Skeletal muscle tissue (tissue), 4 donors: ENCODE data around the gene ADSS2. TPM values are rescaled to one million over a fixed set of nuclear protein-coding genes. Genes with fewer than 3 reads are reported as not detected.
"Not testable (repeated sequence)": the region's sequence is repeated elsewhere in the genome, so short reads cannot be mapped to it uniquely, and the experiment has no call there.

Experiments used
- H3K27ac ChIP-seq: one replicate; pipeline ENCODE4 v1.7.0; 2013; ENCODE audit warnings: mild to moderate bottlenecking, low read depth, low read length, inconsistent platforms
- H3K27me3 ChIP-seq, 3 donors: one replicate each; pipeline ENCODE4 v1.7.0; 2013; ENCODE audit warnings: low read length in 3 of 3; ENCODE audit not compliant: control insufficient read depth in 3 of 3, insufficient read depth in 3 of 3
- H3K36me3 ChIP-seq, 3 donors: one replicate each; pipeline ENCODE4 v1.7.0; 2013; ENCODE audit warnings: low read length in 3 of 3; ENCODE audit not compliant: control insufficient read depth in 3 of 3, insufficient read depth in 3 of 3
- H3K4me1 ChIP-seq, 3 donors: one replicate each; pipeline ENCODE4 v1.7.0; 2013; ENCODE audit warnings: low read length in 3 of 3, mild to moderate bottlenecking in 3 of 3; ENCODE audit not compliant: control insufficient read depth in 3 of 3, insufficient read depth in 3 of 3
- H3K4me3 ChIP-seq, 3 donors: one replicate each; pipeline ENCODE4 v1.7.0; 2013; ENCODE audit warnings: low read length in 3 of 3
- H3K9ac ChIP-seq, 3 donors: one replicate each; pipeline ENCODE4 v1.7.0; 2013; ENCODE audit warnings: low read length in 3 of 3, mild to moderate bottlenecking in 3 of 3, moderate library complexity in 2 of 3, low read depth in 1 of 3
- H3K9me3 ChIP-seq, 3 donors: one replicate each; pipeline ENCODE4 v1.7.0; 2013; ENCODE audit warnings: low read length in 3 of 3; ENCODE audit not compliant: control insufficient read depth in 3 of 3
- total RNA-seq: library from RNA; depleted of rRNA; stranded (reverse); fragments of >200 nt; gene quantifications from one replicate; pipeline ENCODE4 v1.2.3, GENCODE V29; 2014
- donor health status: Osteomylitis.

Gene ADSS2
- total RNA-seq, 1 donor from 2014 or later = 14.6 TPM

- Histone ChIP-seq H3K36me3 (no peaks in the 10 kb centered on the region), H3K9ac (no peak overlapping the region), H3K9me3 (no peaks in the 10 kb centered on the region), H3K4me1 (no peaks in the 10 kb centered on the region), H3K4me3 (no peak overlapping the region), H3K27ac (no peak overlapping the region), H3K27me3 (no peaks in the 10 kb centered on the region)
These were observed 64.3 kb downstream of the ADSS2 start for GRCh38 chr1:244387415-244387814.

GRCh38 chr1:244386595-244386994, 65.1 kb downstream of the ADSS2 start:
- Histone ChIP-seq H3K27me3 (no peaks in the 10 kb centered on the region), H3K9me3 (no peaks in the 10 kb centered on the region), H3K36me3 (no peaks in the 10 kb centered on the region), H3K4me3 (no peak overlapping the region), H3K4me1 (no peaks in the 10 kb centered on the region), H3K9ac (no peak overlapping the region), H3K27ac (no peak overlapping the region)

DNA sequence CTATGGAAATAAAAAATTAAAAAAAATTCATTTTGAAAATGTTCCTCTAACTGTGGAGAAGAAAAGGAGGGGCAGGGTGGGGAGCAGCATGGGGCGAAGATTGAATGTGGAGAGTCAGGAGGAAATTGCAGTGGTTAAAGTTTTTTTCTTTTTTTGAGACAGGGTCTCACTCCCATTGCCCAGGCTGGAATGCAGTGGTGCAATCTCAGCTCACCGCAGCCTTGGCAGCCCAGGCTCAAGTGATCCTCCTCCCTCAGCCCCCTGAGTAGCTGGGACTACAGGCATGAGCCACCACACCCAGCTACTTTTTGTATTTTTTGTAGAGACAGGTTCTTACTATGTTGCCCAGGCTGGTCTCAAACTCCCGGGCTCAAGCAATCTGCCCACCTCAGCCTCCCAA, 67.6 kb downstream of the ADSS2 start:
- no peak overlapping the region for H3K4me3 ChIP-seq
- H3K9ac ChIP-seq = no peak overlapping the region
- no peaks in the 10 kb centered on the region for H3K36me3 ChIP-seq
- no peaks in the 10 kb centered on the region for H3K9me3 ChIP-seq
- no peaks in the 10 kb centered on the region for H3K4me1 ChIP-seq
- no peaks in the 10 kb centered on the region for H3K27me3 ChIP-seq
- no peak overlapping the region for H3K27ac ChIP-seq

- H3K27me3 ChIP-seq = no peaks in the 10 kb centered on the region
- H3K9ac ChIP-seq = no peak overlapping the region
- no peak overlapping the region for H3K4me3 ChIP-seq
- no peaks in the 10 kb centered on the region for H3K4me1 ChIP-seq
- no peak overlapping the region for H3K27ac ChIP-seq
- no peaks in the 10 kb centered on the region for H3K36me3 ChIP-seq
- H3K9me3 ChIP-seq = peaks cover 0 to 2% (median 0%) of the 10 kb centered on the region in 3 donors
These were observed 68.3 kb downstream of the ADSS2 start for GRCh38 chr1:244383278-244383884.

DNA sequence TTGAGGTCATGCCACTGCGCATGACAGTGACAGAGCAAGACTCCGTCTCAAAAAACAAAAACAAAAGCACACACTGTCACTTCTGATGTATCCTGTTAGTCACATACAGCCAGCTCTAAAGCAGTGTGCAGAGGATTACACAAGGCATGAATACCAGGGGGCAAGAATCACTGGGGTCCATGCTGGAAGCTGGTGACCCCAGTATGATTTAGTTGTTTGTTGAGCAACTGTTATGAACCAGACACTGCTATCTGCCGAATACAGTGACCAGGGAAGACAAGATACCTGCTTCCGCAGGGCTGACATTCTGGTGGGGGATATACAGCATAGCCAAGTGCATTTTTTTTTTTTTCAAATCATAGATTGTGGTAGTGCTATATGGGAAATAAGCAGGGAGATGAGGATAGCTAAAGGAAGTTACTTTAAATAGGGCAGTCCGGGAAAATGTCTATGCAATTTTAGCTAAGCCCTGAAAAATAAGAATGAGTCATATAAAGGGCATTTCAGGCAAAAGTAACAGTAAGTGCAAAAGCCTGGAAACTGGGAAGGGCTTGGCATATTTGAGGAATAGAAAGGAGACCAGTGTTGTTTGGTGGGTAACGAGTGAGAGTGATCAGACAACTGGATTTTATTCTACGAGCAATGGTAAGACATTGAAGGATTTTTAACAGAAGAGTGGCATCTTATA, 69.7 kb downstream of the ADSS2 start:
- Histone ChIP-seq H3K4me1 (no peaks in the 10 kb centered on the region), H3K27me3 (no peaks in the 10 kb centered on the region), H3K9me3 (peaks cover 0 to 2% (median 0%) of the 10 kb centered on the region in 3 donors), H3K27ac (no peak overlapping the region), H3K9ac (no peak overlapping the region), H3K4me3 (no peak overlapping the region), H3K36me3 (no peaks in the 10 kb centered on the region)

DNA sequence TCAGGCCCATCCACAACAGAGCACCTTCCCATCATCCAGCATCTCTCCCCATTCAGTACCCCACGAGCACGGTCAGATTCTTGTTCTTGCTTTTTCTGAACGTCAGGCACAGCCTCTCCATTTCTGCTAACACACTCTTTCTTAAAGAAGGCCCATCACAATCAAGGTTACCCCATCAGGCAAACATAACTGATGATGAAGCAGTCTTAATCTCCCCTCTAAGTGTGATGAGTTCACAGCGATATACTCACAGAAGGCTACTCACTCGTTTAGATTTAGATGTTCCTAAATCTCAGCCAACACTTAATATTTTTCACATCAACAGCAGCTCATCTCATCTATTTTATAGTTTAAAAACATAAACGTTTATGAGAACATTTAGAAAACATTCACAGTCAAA, 75.6 kb downstream of the ADSS2 start:
- Histone ChIP-seq H3K27me3 (no peaks in the 10 kb centered on the region), H3K36me3 (no peaks in the 10 kb centered on the region), H3K9ac (no peak overlapping the region), H3K27ac (no peak overlapping the region), H3K9me3 (peaks cover 0 to 2% (median 0%) of the 10 kb centered on the region in 3 donors), H3K4me3 (no peak overlapping the region), H3K4me1 (no peaks in the 10 kb centered on the region)

GRCh38 chr1:244375051-244375450, 76.7 kb downstream of the ADSS2 start:
- Histone ChIP-seq H3K4me1 (no peaks in the 10 kb centered on the region), H3K9ac (no peak overlapping the region), H3K27ac (no peak overlapping the region), H3K27me3 (no peaks in the 10 kb centered on the region), H3K4me3 (no peak overlapping the region), H3K36me3 (no peaks in the 10 kb centered on the region), H3K9me3 (peaks cover 0 to 2% (median 0%) of the 10 kb centered on the region in 3 donors)

DNA sequence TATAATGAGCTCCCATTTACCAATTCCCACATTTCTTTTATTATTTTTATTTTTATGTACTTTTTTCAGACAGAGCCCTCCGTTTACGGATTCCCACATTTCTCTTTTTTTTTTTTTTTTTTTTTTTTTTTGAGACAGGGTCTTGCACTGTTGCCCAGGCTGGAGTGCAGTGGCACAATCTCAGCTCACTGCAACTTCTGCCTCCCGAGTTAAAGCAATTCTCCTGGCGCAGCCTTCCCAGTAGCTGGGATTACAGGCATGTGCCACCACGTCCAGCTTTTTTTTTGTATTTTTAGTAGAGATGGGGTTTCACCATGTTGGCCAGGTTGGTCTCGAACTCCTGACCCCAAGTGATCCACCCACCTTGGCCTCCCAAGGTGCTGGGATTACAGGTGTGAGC, 77.2 kb downstream of the ADSS2 start:
- H3K27ac ChIP-seq, H3K4me1 ChIP-seq, H3K36me3 ChIP-seq, H3K4me3 ChIP-seq, H3K9ac ChIP-seq, H3K9me3 ChIP-seq, H3K27me3 ChIP-seq: not testable (repeated sequence)

DNA sequence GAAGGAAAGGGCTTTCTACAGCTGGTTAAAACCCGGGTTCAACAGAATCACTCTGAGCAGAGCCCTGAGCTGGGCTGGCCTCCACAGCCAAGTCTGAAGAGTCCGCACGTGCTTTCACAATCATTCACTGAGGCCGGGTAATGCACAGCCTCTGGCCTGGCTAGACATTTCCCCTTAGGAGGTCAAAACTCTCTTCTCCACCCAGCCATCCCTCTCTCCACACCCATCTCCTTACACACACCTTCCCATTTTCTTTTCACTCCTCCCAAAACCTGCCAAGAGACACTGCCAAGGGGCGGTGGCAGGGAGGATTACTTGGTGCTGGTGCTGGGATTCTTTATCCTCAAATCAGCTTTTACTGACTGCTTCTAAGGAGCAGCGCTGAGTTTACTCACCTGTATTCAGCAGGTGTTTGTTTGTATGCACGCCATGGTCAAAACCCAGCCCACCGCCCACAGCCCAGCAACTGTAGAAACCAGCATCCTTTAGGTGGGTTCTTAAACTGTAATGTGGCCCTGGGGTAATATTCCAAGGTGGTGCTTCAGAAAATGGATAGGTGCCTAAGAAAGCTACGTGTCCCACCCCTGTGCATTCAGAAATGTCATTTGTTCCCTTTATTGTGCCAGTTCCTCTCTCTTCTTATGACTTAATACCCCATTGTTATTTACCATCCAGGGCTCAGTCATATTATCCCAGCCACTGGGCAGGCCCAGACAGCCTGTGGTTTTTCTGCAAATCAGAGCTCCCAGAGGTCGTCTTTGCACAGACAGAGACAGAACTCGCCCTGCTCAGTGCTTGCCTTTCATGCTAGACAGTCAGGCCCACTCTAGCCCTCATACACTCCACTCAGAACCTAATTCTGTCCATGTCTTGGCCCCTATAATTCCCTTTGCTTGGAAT, 80.2 kb downstream of the ADSS2 start:
- Histone ChIP-seq H3K9ac (no peak overlapping the region), H3K4me3 (no peak overlapping the region), H3K27ac (no peak overlapping the region), H3K36me3 (no peaks in the 10 kb centered on the region), H3K27me3 (no peaks in the 10 kb centered on the region), H3K4me1 (no peaks in the 10 kb centered on the region), H3K9me3 (no peaks in the 10 kb centered on the region)
